K562 (cell line): ENCODE results near the gene ZNF148. TPM values are rescaled to one million over a fixed set of nuclear protein-coding genes. Genes with fewer than 3 reads are reported as not detected.

Experiments used
- ATAC-seq: fragments of 200-7000 bp; cut with Tn5 transposase; 3 replicates; pipeline ENCODE4 v1.9.1; 2020; ENCODE audit warnings: moderate library complexity
- BruUV-seq: library from RNA; stranded (reverse); fragments of 400-500 nt; replicated peaks from 2 replicates; lab custom pipeline; 2021; lab: Mats Ljungman, UMichigan
- CTCF ChIA-PET: fragments of 300-600 bp; formaldehyde crosslinking; extraction: SDS; loops from one replicate; lab custom pipeline; 2021; ENCODE audit warnings: low intra/inter-chr PET ratio; lab: Yijun Ruan, JAX
- POLR2A ChIA-PET: fragments of 300-600, 350-650 bp; sonication (Branson Sonifier 250); formaldehyde crosslinking; extraction: SDS; loops from one replicate; lab custom pipeline; 2021; ENCODE audit warnings: antibody characterized with exemption, inconsistent platforms; lab: Yijun Ruan, JAX
- DNase-seq, 4 experiments: peaks; one replicate each; pipeline versions ENCODE4 v3.0.0 to v3.0.0-alpha.2; 2011 to 2018; ENCODE audit warnings: low spot score in 3 of 4, mixed read lengths in 3 of 4; ENCODE audit errors: extremely low read depth in 1 of 4
- FAIRE-seq: peaks from 2 replicates; lab custom pipeline; 2011; peaks lifted over from hg19 to GRCh38; lab: Jason Lieb, UNC
- H2AFZ ChIP-seq: 2 replicates; pipeline ENCODE4 v1.6.0; 2011; ENCODE audit warnings: low read depth, low read length, control low read depth, inconsistent platforms
- H3K27ac ChIP-seq: fragments of 200-600 bp; 3 replicates; pipeline ENCODE4 v1.8.0; 2011; ENCODE audit warnings: low read depth, mild to moderate bottlenecking, control low read depth, inconsistent platforms, low read length, moderate library complexity, mixed read lengths; ENCODE audit errors: extremely low read depth
- H3K27me3 ChIP-seq, 2 experiments: fragments of 300-600 bp in 1 of 2; 2 replicates in 1 of 2; 3 replicates in 1 of 2; pipeline versions ENCODE4 v1.6.0 to v1.8.0; 2011; ENCODE audit warnings: inconsistent platforms in 2 of 2, low read length in 2 of 2, mild to moderate bottlenecking in 1 of 2, mixed read lengths in 1 of 2, moderate library complexity in 1 of 2; ENCODE audit not compliant: control insufficient read depth in 2 of 2, insufficient read depth in 2 of 2
- H3K36me3 ChIP-seq: fragments of 300-600 bp; 3 replicates; pipeline ENCODE4 v1.8.0; 2011; ENCODE audit warnings: mild to moderate bottlenecking, low read length, inconsistent platforms; ENCODE audit not compliant: control insufficient read depth, insufficient read depth
- H3K4me1 ChIP-seq, 2 experiments: fragments of 200-600 bp in 1 of 2; replicated peaks in 1 of 2; 2 replicates in 1 of 2; 3 replicates in 1 of 2; pipeline versions ENCODE4 v1.5.1 to v1.8.0; 2011; ENCODE audit warnings: inconsistent platforms in 2 of 2, low read length in 2 of 2, mild to moderate bottlenecking in 1 of 2, mixed read lengths in 1 of 2, moderate library complexity in 1 of 2; ENCODE audit not compliant: control insufficient read depth in 2 of 2, insufficient read depth in 2 of 2
- H3K4me2 ChIP-seq: 2 replicates; pipeline ENCODE4 v1.6.1; 2011; ENCODE audit warnings: low read length, control low read depth, inconsistent platforms, mixed read lengths; ENCODE audit not compliant: insufficient read depth
- H3K4me3 ChIP-seq: fragments of 200-600 bp; sonication (generic), shearing (Covaris generic); 2 replicates; pipeline ENCODE4 v1.5.1; 2016; ENCODE audit warnings: control low read depth, inconsistent platforms
- H3K79me2 ChIP-seq: fragments of 200-600 bp; 3 replicates; pipeline ENCODE4 v1.8.0; 2011; ENCODE audit warnings: low read length, inconsistent platforms; ENCODE audit not compliant: control insufficient read depth, insufficient read depth
- H3K9ac ChIP-seq, 2 experiments: 2 replicates each; pipeline versions ENCODE4 v1.6.0 to v1.6.1; 2011; ENCODE audit warnings: low read depth in 2 of 2, low read length in 2 of 2, control low read depth in 1 of 2, inconsistent platforms in 1 of 2, mild to moderate bottlenecking in 1 of 2, mixed read lengths in 1 of 2; ENCODE audit not compliant: insufficient read depth in 1 of 2
- H3K9me1 ChIP-seq: one replicate; pipeline ENCODE4 v1.6.0; 2011; ENCODE audit warnings: inconsistent platforms, mild to moderate bottlenecking, low read length, moderate library complexity; ENCODE audit not compliant: control insufficient read depth, insufficient read depth
- H3K9me3 ChIP-seq: replicated peaks from 2 replicates; pipeline ENCODE4 v1.5.1; 2011; ENCODE audit warnings: low read depth, low read length, inconsistent platforms; ENCODE audit not compliant: control insufficient read depth, insufficient read depth
- H4K20me1 ChIP-seq: replicated peaks from 2 replicates; pipeline ENCODE4 v1.6.1; 2011; ENCODE audit warnings: low read length, inconsistent platforms, mixed read lengths; ENCODE audit not compliant: control insufficient read depth, insufficient read depth
- ATF7 ChIP-seq: fragments of 450-650 bp; IDR thresholded peaks from 2 replicates; pipeline ENCODE4 v1.7.1; 2014; ENCODE audit warnings: mild to moderate bottlenecking, moderate library complexity
- DNMT1 ChIP-seq: fragments of 450-650 bp; IDR thresholded peaks from 2 replicates; pipeline ENCODE4 v1.6.1; 2016; ENCODE audit warnings: antibody characterized with exemption, mild to moderate bottlenecking
- ESRRA ChIP-seq: fragments of 450-650 bp; IDR thresholded peaks from 2 replicates; pipeline ENCODE4 v1.6.1; 2014; ENCODE audit warnings: low read depth, mild to moderate bottlenecking, moderate library complexity, borderline replicate concordance
- GTF2F1 ChIP-seq: IDR thresholded peaks from 2 replicates; pipeline ENCODE4 v1.6.1; 2011; ENCODE audit warnings: low read depth, low read length, improper control_type of control experiment
- HDAC2 ChIP-seq: fragments of 450-650 bp; IDR thresholded peaks from 2 replicates; pipeline ENCODE4 v1.6.1; 2016; ENCODE audit warnings: mild to moderate bottlenecking
- HNRNPLL ChIP-seq: fragments of 200-400 bp; formaldehyde crosslinking; IDR thresholded peaks from 2 replicates; pipeline ENCODE4 v1.6.1; 2017; ENCODE audit warnings: low read length, low read depth, mild to moderate bottlenecking; ENCODE audit not compliant: poor library complexity, severe bottlenecking
- HNRNPUL1 ChIP-seq: fragments of 200-400 bp; formaldehyde crosslinking; IDR thresholded peaks from 2 replicates; pipeline ENCODE4 v1.6.1; 2017; ENCODE audit warnings: low read length
- KHSRP ChIP-seq: fragments of 450-650 bp; IDR thresholded peaks from 2 replicates; pipeline ENCODE4 v1.6.1; 2017
- MCM2 ChIP-seq: fragments of 450-650 bp; IDR thresholded peaks from 2 replicates; pipeline ENCODE4 v1.6.1; 2017; ENCODE audit warnings: low read depth, mild to moderate bottlenecking
- MCM3 ChIP-seq: fragments of 450-650 bp; IDR thresholded peaks from 2 replicates; pipeline ENCODE4 v1.6.1; 2016
- NR3C1 ChIP-seq: sonication (generic); formaldehyde crosslinking; IDR thresholded peaks from 2 replicates; pipeline ENCODE4 v1.8.1; 2022; ENCODE audit warnings: missing genetic modification reagents
- SMAD1 ChIP-seq: fragments of 150-350 bp; IDR thresholded peaks from 2 replicates; pipeline ENCODE4 v1.6.1; 2014; ENCODE audit warnings: low read length, low read depth; ENCODE audit not compliant: partially characterized antibody
- SMARCB1 ChIP-seq: IDR thresholded peaks from 2 replicates; pipeline ENCODE4 v1.6.1; 2011; ENCODE audit warnings: improper control_type of control experiment, low read depth; ENCODE audit not compliant: insufficient read length
- SRSF3 ChIP-seq: fragments of 200-400 bp; formaldehyde crosslinking; IDR thresholded peaks from 2 replicates; pipeline ENCODE4 v1.6.1; 2016; ENCODE audit warnings: mild to moderate bottlenecking, low read length, moderate library complexity; ENCODE audit not compliant: insufficient read depth
- TRIM28 ChIP-seq: fragments of 450-650 bp; IDR thresholded peaks from 2 replicates; pipeline ENCODE4 v1.6.1; 2017
- ZBTB17 ChIP-seq: fragments of 450-650 bp; formaldehyde crosslinking; IDR thresholded peaks from 2 replicates; pipeline ENCODE4 v1.4.0; 2020; ENCODE audit warnings: mild to moderate bottlenecking
- ZNF395 ChIP-seq: fragments of 200-800 bp; sonication (Bioruptor generic); IDR thresholded peaks from 2 replicates; pipeline ENCODE4 v1.6.1; 2017; ENCODE audit warnings: missing genetic modification characterization, missing compliant biosample characterization
- WGBS: fragments of 100-300 bp; shearing (Covaris generic); methylation state at CpG from one replicate; pipeline ENCODE4 v1.1.6; 2016; ENCODE audit warnings: low coverage, mixed read lengths; ENCODE audit not compliant: insufficient coverage; ENCODE audit errors: missing lambda C conversion rate; 5-methylcytosine and 5-hydroxymethylcytosine counted together
- in situ Hi-C: fragments of 300-500 bp; cut with MboI; formaldehyde crosslinking; loops from 4 replicates; pipeline ENCODE4 v1.15.0; 2018; ENCODE audit warnings: inconsistent platforms, mixed read lengths
- intact Hi-C: fragments of 100-400 bp; cut with micrococcal nuclease; formaldehyde crosslinking; loops from 2 replicates; pipeline ENCODE4 v1.14.2; 2022
- polyA plus RNA-seq, 8 experiments: library from polyadenylated mRNA; depleted of rRNA in 4 of 8; stranded (reverse) in 5 of 8; unstranded in 3 of 8; fragments of >200 nt; fragmentation: Nextera tagmentation in 2 of 8; fragmentation: Illumina TruSeq in 1 of 8; extraction: Ambion mirVana in 2 of 8; extraction: Trizol in 1 of 8; gene quantifications; 2 replicates each; pipeline versions ENCODE4 v1.2.1 to v1.2.3, GENCODE V29; 2011 to 2014; ENCODE audit warnings: inconsistent platforms in 1 of 8, missing spikeins in 1 of 8
- total RNA-seq, 7 experiments: library from RNA; depleted of rRNA in 6 of 7; stranded (reverse); fragments of >200 nt in 6 of 7; fragmentation: Illumina TruSeq in 2 of 7; extraction: Trizol in 2 of 7; gene quantifications; 2 replicates each; pipeline versions ENCODE4 v1.2.1 to v1.2.3, GENCODE V29; 2011 to 2021; ENCODE audit warnings: low replicate concordance in 1 of 7

Gene ZNF148
- total and polyA plus RNA-seq, 9 of the 15 experiments (the other 6 are each of a cell fraction or from before 2014, with no cell fraction given) = 2.7 to 15.1 (median 8.3) TPM

GRCh38 chr3:125212091-125212508 is 163.0 kb downstream of the ZNF148 start:
- DNase-seq (no peak), FAIRE-seq (no peak)
- Histone ChIP-seq H3K27ac (no peak overlapping the region), H3K79me2 (no peaks in the 10 kb centered on the region), H4K20me1 (no peaks in the 10 kb centered on the region), H3K9me3 (no peaks in the 10 kb centered on the region), H3K27me3 (peaks cover 0 to 6% of the 10 kb centered on the region in 2 experiments; a peak in 1 of 5 replicates)
- in situ Hi-C loops (no loop called here), intact Hi-C loops (no loop called here)
- CTCF ChIA-PET = no interaction called here
- BruUV-seq = no TSS peak
- POLR2A ChIA-PET = no interaction called here
- TF ChIP-seq KHSRP (no peak), ESRRA (no peak), ZBTB17 (CRISPR knock-in tag) (no peak), DNMT1 (no peak), NR3C1 (CRISPR knock-in tag) (no peak), HNRNPUL1 (no peak), GTF2F1 (no peak), MCM3 (no peak), SRSF3 (no peak), SMARCB1 (no peak), HDAC2 (no peak), ATF7 (no peak), TRIM28 (no peak), SMAD1 (no peak), HNRNPLL (no peak), MCM2 (no peak), ZNF395 (no peak)
- TF ChIP-seq, all 486 proteins: peak for 0
- WGBS = 20% methylated on average over 2 of the region's 28 CpGs
- H2AFZ ChIP-seq = no peak overlapping the region
- ATAC-seq = no peak
- H3K4me2 ChIP-seq = no peak overlapping the region
- H3K4me1 ChIP-seq = peaks cover 0 to 9% of the 10 kb centered on the region in 2 experiments; a peak in 2 of 5 replicates
- H3K9me1 ChIP-seq = no peaks in the 10 kb centered on the region
- H3K4me3 ChIP-seq = no peak overlapping the region
- H3K36me3 ChIP-seq = no peaks in the 10 kb centered on the region
- no peak overlapping the region for H3K9ac ChIP-seq
